Stimulated activated CD4-positive, alpha-beta T cell treated with anti-CD3 and anti-CD28 coated beads, Interleukin-1b, Interleukin-23, amount 100 ng/mL, for 1 hour (primary cell): ENCODE results near the gene ARL5A.
"Not testable (repeated sequence)": the region's sequence is repeated elsewhere in the genome, so short reads cannot be mapped to it uniquely, and the experiment has no call there.

Experiments
- DNase-seq, 2 donors: peaks; one replicate each; pipeline ENCODE4 v3.0.0-alpha.2; 2020; ENCODE audit warnings: low read depth in 2 of 2

ARL5A gene, protein sequence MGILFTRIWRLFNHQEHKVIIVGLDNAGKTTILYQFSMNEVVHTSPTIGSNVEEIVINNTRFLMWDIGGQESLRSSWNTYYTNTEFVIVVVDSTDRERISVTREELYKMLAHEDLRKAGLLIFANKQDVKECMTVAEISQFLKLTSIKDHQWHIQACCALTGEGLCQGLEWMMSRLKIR

DNA sequence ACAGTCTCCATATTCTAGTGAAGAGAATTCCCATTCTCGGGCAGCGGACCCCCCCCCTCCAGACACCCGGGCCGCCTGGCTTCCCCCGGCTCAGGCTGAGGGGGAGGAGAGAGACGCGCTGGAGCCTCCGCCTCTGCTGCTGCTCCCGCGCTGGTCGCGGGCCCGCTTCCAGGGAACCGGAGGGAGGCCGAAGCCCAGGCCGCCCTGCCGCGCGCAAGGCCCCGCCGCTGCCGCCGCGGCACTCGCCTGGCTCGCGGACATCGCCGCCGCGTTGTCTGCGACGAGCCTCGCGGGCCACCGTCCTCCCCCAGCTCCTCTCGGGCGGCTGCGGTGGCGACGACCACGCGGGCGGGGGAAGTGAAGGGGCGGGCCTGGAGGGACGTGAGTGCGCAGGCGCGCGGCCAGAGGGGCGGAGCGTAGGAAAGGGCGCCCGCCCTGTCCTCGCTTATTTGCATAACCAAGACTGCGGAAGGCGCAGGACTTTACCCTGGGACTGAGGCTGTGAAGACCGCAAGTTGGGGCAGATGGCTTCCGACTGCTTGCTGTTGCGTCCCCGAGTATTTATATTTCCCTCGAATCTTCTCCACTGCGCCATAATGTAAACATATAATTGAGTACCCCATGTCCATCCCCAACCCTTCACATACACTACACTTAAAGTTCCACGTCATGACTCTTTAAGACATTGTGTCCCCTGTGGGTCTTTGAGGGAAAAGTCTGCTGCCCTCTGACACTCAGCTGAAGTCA lies at the start of gene ARL5A:
Gene ARL5A, minus strand, starts transcription at position 279 of the 747 bp plus-strand sequence. Its CDS starts 245 bp downstream, at position 34.
- peak; percentile 90 for DNase-seq

DNA sequence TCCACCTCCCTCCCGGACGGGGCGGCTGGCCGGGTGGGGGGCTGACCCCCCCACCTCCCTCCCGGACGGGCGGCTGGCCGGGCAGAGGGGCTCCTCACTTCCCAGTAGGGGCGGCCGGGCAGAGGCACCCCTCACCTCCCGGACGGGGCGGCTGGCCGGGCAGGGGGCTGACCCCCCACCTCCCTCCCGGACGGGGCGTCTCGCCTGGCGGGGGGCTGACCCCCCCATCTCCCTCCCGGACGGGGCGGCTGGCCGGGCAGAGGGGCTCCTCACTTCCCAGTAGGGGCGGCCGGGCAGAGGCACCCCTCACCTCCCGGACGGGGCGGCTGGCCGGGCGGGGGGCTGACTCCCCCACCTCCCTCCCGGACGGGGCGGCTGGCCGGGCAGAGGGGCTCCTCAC lies 47.4 kb upstream of the ARL5A start:
- DNase-seq: not testable (repeated sequence)

DNA sequence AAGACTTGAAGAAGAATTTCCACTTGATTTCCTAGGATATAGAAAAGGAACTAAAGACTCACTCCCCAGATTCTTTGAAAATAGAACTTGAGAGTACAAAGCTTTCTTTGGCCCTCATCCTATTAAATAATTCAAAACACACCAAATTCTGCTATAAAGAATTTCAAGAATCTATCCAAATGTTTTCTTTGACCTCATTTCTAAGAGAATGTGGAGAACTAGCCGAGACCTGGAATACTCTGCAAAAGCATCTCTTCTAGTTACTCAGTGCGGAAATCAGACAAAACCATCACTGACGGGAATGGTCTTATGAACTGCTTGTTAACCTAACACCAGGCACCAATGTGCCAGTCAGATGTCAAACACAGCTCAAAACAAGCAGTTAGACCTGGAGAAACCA lies 44.2 kb upstream of the ARL5A start:
- DNase-seq: no peak

DNA sequence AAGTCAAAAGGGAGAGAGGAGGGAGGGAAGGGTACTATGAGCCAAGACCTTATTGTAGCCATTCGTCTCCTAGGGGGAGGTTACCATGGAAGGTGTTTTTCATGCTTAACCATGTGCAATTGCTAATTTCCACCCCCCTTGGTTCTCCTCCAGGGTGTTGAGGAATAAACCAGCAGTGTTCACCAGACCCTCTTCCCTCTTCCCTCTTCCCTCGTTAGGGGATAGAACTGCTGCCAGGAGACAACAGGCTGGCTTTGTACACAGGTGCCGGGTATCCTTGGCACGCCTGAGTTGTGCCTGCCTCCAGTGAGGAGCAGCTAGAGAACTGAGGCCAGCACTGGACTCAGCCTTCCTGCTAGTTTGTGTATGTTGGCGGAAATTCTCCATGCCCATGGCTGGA lies 41.1 kb upstream of the ARL5A start:
- DNase-seq: no peak

DNA sequence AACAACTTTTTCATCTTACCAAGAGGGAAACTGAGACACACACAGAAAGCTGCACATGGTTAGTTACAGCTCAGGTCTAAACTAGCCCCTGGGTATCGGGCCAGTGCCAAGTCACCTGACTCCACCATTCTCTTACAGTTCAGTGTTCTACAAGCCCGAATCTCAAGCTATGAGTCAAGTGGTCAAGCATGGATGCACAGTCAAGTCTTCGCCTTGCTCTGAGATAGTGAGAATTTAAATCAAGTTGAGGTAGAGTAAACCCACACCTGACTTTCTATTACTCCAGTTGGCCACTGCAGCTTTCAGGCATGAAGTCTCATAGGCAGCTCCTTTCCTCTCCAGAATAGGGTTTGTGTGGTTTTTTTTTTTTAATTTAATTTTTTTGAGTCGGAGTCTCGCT lies 34.5 kb upstream of the ARL5A start:
- DNase-seq: no peak

DNA sequence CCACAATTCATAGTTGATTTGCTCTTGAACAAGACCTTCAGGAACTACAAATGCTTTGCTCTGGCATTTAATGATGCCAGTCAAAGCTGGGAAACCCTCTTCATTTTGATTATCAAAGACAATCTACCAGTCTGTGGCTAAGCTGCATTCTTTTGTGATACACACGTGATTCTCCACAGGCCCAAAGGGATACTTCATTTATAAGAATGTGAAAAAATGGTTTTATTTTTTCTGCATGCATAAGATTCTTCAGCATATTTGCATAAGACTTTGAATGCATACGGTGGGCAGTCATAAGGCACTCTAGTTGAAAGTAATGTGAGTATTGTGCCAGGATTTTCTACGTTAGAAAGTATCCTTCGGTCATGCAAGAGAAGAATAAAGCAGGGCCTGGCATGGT lies 33.0 kb upstream of the ARL5A start:
- no peak for DNase-seq

DNA sequence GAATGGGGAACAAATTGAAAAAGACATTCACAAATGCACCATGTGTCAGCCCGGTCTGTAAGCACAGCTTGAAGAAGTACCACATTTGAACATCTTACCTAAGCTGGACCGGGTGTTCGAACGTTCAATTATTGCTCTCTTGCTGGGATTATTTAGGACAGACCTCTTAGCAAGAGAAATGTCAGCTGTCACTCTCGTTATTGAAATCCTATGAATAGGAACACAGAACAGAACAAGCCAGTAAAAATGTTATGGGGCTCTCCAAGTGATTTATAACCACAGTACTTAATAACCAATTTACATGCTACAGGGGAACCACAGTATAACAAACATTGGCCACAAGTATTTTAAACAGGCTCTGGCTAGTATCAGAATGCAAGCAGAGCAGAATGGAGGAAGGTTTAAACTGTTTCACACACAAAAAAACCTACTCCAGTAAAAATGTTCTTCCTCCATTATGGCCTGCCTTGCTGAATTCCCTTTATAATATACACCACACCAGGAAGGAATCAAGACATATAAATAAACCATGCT lies 32.5 kb upstream of the ARL5A start:
- DNase-seq: no peak

DNA sequence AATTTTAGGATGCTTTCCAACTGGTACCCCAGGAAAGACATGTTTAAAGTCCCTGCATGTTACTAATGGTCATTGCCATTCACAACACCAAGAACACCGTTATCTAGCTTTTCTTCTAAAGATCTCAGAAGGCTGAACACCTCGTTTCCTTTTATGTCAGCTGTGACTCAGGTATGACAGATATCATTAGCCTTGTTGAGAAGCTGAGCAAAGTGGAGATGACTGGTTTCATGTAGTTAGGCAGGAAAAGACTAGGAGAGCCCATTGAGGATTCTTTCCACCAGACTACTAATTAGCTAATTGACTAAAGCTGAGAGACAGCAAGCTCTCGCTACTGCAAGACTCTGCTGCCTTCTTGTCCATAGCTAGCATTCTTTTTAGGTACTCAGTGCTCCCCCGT lies 32.0 kb upstream of the ARL5A start:
- DNase-seq: no peak

DNA sequence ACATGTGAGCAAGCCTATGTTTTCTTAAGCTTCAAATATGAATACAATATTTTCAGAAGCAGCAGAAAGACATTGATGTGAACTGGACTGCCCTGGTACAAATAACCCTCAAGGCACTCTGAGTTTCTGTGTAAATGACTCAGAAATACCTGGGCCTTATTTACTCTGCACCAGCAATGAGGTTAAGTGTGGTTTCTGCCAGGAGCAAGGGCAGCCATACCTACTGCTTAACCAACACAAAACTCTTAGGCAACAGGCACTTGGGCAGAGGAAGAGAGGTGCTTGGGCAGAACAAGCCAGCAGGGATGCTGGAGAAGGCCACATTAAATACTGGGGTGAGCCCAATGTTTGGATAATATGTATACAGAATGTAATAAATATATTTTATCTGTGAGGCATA lies 29.4 kb upstream of the ARL5A start:
- no peak for DNase-seq

DNA sequence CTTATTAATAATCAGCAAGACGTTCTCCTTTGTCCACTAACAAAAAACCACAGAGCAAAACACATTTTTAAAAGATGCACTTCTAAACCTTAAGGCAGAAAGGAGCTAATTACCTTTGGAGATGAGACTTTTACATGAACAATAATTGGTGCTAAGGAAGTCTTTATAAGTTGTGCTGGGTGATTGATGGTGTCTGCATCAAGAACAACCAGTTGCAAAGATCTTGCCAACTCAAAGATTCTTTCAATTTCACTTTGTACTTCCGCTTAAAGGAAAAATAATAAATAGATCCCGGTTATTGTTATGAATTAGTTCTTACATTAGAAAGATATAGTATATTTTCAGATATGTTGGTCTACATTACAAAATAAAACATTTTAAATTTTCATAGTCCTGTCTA lies 26.9 kb upstream of the ARL5A start:
- no peak for DNase-seq

DNA sequence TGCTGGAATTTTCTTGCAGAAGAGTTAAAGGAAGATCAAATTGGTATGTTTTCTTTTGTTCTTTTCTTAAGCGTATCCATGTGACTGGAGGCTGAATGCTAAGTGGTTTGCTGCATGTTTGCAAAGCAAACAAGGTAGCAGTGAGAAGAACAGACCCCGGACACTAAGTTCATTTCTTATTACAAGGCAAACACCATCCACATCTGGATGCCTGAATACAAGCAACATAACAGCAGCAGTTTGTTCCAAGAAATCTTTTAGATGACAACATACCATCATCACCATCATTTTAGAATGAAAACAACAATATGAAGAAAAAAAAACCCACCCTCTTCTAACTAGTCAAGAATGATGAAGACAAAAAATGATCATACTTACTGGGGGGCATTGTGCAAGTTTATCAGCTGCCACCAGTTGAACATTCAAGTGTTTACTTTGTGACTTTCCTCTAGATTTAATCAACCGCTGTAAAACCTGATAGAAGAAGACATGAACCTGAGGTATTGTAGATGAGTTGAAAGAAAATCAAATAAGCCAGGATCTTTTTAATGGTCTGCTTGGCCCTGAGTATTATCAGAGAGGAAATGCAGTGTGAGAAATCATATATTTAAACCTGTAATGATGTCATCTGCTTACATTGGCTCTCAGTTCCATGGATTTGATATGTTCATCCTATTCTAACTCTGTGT lies 25.0 kb upstream of the ARL5A start:
- no peak for DNase-seq

DNA sequence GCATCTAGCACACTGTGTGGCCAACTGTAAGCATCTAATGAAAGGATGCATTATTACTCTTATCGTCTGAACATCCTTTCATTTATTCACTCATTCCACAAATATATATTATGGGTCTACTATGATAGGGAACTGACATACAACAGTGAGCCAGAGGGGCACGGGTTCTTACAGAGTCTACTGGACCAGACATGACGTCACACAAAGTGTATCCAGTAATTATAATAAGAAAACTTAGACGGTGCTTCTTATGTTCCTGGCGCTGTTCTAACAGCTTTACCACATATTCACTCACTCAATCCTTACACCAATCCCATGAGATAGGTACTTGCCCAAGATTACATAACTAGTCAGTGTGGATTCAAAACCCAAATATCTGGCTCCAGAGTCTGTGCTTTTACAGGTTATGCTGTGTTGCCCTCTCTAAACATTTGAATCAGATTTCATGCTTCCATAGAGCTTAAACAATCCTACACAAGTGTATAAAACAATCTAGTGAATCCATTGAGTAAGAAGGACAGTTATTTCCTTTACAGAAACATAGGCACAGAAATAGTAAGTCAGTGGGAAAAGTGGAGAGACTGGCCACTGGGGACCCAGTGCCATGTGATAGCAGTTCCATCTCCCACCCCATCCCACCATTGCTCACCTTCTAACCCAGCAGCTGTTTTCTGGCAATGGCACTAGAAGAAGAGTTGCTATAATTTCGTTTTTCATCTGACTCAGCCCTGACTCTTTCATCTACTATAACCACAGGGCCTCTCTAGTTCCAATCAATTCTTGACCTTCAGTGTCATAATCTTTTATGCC lies 24.2 kb upstream of the ARL5A start:
- no peak for DNase-seq

DNA sequence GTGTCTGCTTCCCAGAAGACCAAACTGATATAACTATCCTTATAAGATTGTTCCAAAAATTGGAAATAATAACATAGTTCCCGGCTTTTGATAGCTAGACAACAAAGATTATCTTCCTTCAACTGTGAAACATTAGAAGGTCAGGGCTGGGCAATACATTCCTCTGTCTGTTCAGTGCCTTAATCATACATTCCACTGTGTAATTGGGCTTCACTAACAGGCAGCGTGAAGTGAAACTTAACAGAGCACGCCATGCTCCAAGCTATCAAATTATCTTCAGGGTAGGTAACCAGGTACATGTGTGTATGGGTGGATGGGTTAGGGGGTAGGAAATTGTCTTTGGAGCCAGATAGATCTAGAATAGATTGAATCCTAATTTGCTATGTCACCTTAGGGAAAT lies 23.5 kb upstream of the ARL5A start:
- no peak for DNase-seq

DNA sequence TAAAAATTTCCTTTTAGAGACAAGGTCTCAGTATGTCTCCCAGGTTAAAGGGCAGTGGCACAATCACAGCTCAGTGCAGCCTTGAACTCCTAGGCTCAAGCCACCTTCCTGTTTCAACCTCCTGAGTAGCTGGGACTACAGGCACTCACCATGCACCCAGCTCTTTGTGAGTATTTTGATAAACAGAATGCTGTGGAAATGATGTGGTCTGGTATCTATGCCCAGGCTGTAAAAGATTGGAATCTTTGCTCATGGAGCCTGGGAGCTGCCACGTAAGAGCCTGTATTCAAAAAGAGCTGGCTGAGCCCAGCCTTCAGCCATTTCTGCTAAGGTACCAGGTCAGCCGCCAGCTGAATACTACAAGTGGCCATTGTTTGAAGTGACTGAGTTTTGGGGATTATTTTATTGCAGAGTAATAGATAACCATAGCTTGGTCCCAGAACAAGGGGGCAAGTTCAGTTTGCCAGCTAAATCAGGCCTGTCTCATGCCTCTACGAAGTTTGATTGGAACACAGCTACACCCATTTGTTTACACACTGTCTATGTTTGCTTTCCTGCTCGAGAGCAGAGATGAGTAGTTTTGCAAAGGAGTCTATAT lies 21.3 kb upstream of the ARL5A start:
- DNase-seq: no peak

DNA sequence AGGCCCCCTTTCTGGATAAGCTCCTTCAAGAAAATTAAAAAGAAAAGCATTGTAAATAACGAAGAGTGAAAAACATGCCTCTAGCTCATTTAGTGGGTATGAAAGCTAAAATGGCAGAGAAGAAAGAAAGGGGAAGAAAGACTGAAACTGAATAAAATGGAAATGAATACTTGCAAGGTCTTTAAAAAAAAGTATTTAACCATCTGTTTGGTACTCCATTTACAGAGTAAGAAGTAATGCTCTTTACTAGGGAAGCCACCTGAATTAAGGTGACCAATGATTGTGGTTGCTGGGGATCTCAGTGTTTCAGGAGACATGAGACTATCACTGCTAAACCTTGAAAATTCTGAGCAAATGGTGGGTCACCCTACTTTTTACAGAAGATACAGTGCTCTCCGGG lies 17.7 kb upstream of the ARL5A start:
- no peak for DNase-seq

DNA sequence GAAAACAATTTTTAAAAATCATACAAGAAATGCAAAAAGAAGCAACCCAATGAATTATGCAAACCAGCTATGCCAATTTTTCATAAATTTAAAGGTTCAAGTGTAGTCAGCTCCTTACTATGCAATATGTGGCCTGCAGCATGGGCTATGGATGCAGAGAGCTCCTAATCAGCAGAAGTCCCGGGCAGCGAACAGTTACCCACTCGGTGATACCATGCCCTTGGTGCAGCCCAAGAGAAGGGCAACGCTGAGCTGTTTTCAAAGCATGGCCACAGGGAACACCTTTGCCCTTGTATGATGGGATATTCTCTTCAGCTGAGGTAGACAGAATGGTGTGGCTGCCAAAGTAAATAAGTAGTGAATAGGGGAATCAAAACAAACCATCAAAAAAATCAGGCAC lies 17.3 kb upstream of the ARL5A start:
- no peak for DNase-seq

DNA sequence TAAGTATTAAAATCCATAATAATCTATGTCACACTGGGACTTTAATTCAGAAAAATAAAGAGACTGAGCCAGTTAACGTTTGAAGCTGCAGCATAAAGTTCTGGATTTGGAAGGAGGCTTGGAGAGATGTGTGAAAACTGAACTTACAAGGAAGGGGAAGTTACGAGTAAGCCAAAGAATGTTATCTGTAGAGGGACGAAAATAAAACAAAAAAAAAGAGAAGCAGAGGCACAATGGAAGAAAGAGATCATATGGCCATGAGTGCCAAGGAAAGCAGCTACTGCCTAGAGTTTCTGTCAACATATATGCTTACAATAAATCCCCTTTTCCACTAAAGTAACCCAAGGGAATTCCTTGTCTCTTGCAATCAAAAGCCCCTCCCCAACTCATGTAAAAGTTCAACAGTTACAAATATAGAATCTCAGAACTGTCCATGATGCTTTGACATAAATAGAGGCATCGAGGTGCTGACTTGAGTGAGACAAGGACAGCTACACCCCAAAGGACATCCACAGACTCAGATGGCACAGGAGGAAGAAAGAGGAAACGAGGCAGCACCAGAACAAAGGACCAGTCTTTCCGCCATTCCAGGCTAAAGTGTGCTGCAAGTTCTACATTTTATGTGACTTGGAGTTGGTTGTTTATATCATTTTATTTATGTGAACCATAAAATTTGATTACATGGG lies 16.1 kb upstream of the ARL5A start:
- no peak for DNase-seq

DNA sequence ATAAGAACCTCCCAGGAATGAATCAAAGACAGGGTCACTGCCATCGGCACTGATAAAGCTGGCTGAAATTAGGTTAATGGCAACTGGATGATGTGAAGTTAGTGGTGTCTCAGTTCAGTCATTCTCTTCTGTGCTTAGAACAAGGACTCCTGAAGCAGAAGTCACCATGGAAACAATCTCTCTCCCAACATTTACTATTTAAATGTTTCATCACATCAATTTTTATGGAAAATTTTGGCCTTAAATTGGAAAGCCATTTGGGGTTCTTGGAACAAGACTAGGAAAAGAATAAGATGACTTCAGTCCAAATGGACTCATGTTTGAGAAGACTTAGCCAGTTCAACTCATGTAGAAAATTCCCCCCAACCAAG lies 15.5 kb upstream of the ARL5A start:
- DNase-seq: no peak

DNA sequence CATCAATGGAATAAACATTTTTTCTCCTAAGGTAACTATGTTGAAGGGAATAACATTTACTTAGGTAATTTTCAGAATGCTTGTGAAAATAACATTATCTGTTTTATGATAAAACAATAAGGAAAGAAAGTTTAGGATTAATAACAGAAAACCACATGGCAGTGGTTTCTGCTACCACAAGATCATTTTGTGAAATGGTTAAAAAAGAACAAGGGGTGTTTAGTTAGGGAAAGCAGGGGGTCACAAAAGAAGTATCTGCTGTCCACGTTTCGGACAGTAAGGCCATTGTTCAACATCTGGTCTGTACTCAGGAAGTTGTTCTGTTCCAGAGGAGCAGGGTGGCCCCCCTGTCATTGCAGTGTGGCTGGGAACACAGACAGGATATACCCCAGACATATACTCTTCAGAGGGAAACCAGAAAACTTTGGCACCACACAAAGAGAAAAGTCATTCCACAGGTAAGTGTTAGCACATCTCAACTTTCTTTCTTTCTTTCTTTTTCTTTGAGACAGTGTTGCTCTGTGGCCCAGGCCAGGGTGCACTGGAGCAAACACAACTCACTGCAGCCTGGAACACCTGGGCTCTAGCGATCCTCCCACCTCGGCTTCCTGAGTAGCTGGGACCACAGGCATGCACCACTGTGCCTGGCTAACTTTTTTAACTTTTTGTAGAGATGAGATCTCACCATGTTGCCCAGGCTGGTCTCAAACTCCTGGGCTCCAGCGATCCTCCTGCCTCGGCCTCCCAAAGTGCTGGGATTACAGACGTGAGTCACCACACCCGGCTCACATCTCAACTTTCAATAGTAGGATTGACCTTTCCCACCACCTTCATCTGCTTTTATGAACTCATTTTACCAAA lies 14.8 kb upstream of the ARL5A start:
- no peak for DNase-seq

DNA sequence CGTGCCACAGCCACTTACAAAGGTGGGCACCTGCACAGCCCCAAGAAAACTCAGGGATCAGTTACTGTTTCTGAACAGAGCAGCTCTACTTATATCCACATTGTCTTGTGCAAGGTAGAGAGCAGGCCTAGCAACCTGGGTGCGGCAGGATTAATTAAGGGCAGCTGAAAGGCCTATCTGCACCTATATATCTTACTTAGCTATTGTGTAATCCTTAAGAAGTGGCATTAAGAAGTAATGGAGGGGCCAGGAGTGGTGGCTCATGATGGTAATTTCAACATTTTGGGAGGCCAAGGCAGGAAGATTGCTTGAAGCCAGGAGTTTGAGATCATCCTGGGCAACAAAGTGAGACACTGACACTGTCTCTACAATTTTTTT lies 12.8 kb upstream of the ARL5A start:
- DNase-seq: no peak
